Gastrocnemius medialis (tissue), 4 donors: ENCODE results near the gene NXPH3.

ENCODE experiments used
- CTCF ChIP-seq, 5 experiments: fragments of 450-650 bp in 3 of 5; fragments of 200-600 bp in 2 of 5; sonication (generic) in 2 of 5; IDR thresholded peaks in 4 of 5; conservative IDR thresholded peaks in 1 of 5; 1 replicate in 4 of 5; 2 replicates in 1 of 5; pipeline ENCODE4 v1.5.1; 2016 to 2019; ENCODE audit warnings: antibody characterized with exemption in 5 of 5, mild to moderate bottlenecking in 3 of 5, moderate library complexity in 3 of 5
- POLR2A ChIP-seq, 2 donors: fragments of 450-650 bp; IDR thresholded peaks; one replicate each; pipeline ENCODE4 v1.6.1; 2017; ENCODE audit warnings: antibody characterized with exemption in 2 of 2, mild to moderate bottlenecking in 2 of 2, moderate library complexity in 2 of 2

- no peak for TF ChIP-seq CTCF (IDR thresholded peaks at IDR 0.05 in 4 of 5, conservative IDR thresholded peaks at IDR 0.05 in 1 of 5)
- no peak for TF ChIP-seq POLR2A (IDR thresholded peaks at IDR 0.05)
Measured at GRCh38 chr17:49528966-49529365, 46.7 kb upstream of the NXPH3 start.
